A549 (cell line): ENCODE measurements around the gene RABL6.

ENCODE experiments used
- BHLHE40 ChIP-seq: IDR thresholded peaks from 2 replicates; pipeline ENCODE4 v1.6.1; 2012; ENCODE audit warnings: low read depth, low read length, inconsistent platforms
- CTCF ChIP-seq: fragments of >200 bp; sonication (Bioruptor Twin); formaldehyde crosslinking; IDR thresholded peaks from 3 replicates; pipeline ENCODE4 v1.5.1; 2016
- MYC ChIP-seq: IDR thresholded peaks from 2 replicates; pipeline ENCODE4 v1.6.1; 2012; ENCODE audit warnings: mild to moderate bottlenecking, inconsistent platforms, low read length, improper control_type of control experiment, borderline replicate concordance
- NFE2L2 ChIP-seq: fragments of 150-350 bp; conservative IDR thresholded peaks from 2 replicates; pipeline ENCODE4 v1.6.1; 2014; ENCODE audit warnings: low read length
- NPAS2 ChIP-seq: fragments of 250-450 bp; sonication (Bioruptor Pico); IDR thresholded peaks from 2 replicates; pipeline ENCODE4 v1.8.0; 2022; ENCODE audit warnings: mild to moderate bottlenecking, moderate library complexity, borderline replicate concordance
- POLR2A ChIP-seq: IDR thresholded peaks from 2 replicates; pipeline ENCODE4 v1.6.1; 2012; ENCODE audit warnings: mild to moderate bottlenecking, low read length

GRCh38 chr9:136804509-136805206 is 3.1 kb upstream of the RABL6 start:
- no peak for TF ChIP-seq POLR2A
- no peak for TF ChIP-seq NFE2L2
- TF ChIP-seq CTCF = no peak
- no peak for TF ChIP-seq MYC
- no peak for TF ChIP-seq BHLHE40
- TF ChIP-seq NPAS2 (CRISPR knock-in tag) = no peak
